Panc1 (cell line): ENCODE results near the gene CLMN. TPM values are rescaled to one million over a fixed set of nuclear protein-coding genes. Genes with fewer than 3 reads are reported as not detected.

Experiments used
- ATAC-seq: fragments of 200-7000 bp; cut with Tn5 transposase; 2 replicates; pipeline ENCODE4 v1.9.1; 2020; ENCODE audit warnings: mild to moderate bottlenecking, moderate library complexity
- BruUV-seq: library from RNA; stranded (reverse); fragments of 400-500 nt; replicated peaks from 2 replicates; lab custom pipeline; 2021; lab: Mats Ljungman, UMichigan
- CTCF ChIA-PET: fragments of 300-600 bp; sonication (Branson Sonifier 250); formaldehyde crosslinking; loops from one replicate; lab custom pipeline; 2022; ENCODE audit warnings: antibody characterized with exemption; lab: Charles Lee
- POLR2A ChIA-PET: fragments of 300-600 bp; sonication (Branson Sonifier 250); formaldehyde crosslinking; loops from one replicate; lab custom pipeline; 2022; ENCODE audit warnings: antibody characterized with exemption; lab: Charles Lee
- DNase-seq: peaks from one replicate; pipeline ENCODE4 v3.0.0-alpha.2; 2010; ENCODE audit warnings: low read depth, low spot score
- H3K27ac ChIP-seq: 2 replicates; pipeline ENCODE4 v1.5.1; 2011; ENCODE audit warnings: mild to moderate bottlenecking, low read length, inconsistent platforms
- H3K27me3 ChIP-seq: fragments of 200-500 bp; sonication (Bioruptor generic); 2 replicates; pipeline ENCODE4 v1.6.0; 2014; ENCODE audit warnings: low read length, inconsistent platforms; ENCODE audit not compliant: control insufficient read depth, insufficient read depth
- H3K36me3 ChIP-seq: fragments of 200-500 bp; sonication (Bioruptor generic); 2 replicates; pipeline ENCODE4 v1.5.1; 2014; ENCODE audit warnings: inconsistent platforms, mild to moderate bottlenecking, low read length, moderate library complexity; ENCODE audit not compliant: control insufficient read depth, insufficient read depth
- H3K4me1 ChIP-seq: 2 replicates; pipeline ENCODE4 v1.5.1; 2011; ENCODE audit warnings: inconsistent platforms, mild to moderate bottlenecking, low read length, moderate library complexity; ENCODE audit not compliant: control insufficient read depth, insufficient read depth
- H3K4me3 ChIP-seq, 2 experiments: 2 replicates each; pipeline ENCODE4 v1.5.1; 2011 to 2012; ENCODE audit warnings: low read depth in 2 of 2, low read length in 2 of 2, mild to moderate bottlenecking in 2 of 2, inconsistent platforms in 1 of 2, moderate library complexity in 1 of 2
- H3K9me3 ChIP-seq: fragments of 200-500 bp; sonication (Bioruptor generic); 2 replicates; pipeline ENCODE4 v1.5.1; 2014; ENCODE audit warnings: low read depth, mild to moderate bottlenecking, inconsistent platforms, low read length, moderate library complexity; ENCODE audit not compliant: control insufficient read depth, insufficient read depth
- CTCF ChIP-seq: fragments of 450-650 bp; IDR thresholded peaks from 2 replicates; pipeline ENCODE4 v1.5.1; 2017; ENCODE audit warnings: mild to moderate bottlenecking
- POLR2AphosphoS5 ChIP-seq: IDR thresholded peaks from 2 replicates; pipeline ENCODE4 v1.6.1; 2012; ENCODE audit warnings: mild to moderate bottlenecking, low read depth, low read length, moderate library complexity
- REST ChIP-seq, 2 experiments: IDR thresholded peaks; 2 replicates each; pipeline ENCODE4 v1.6.1; 2011 to 2012; ENCODE audit warnings: low read depth in 2 of 2, control low read depth in 1 of 2, low read length in 1 of 2, mild to moderate bottlenecking in 1 of 2, moderate library complexity in 1 of 2; ENCODE audit not compliant: insufficient read depth in 1 of 2
- SIN3A ChIP-seq: IDR thresholded peaks from 2 replicates; pipeline ENCODE4 v1.6.1; 2012; ENCODE audit warnings: low read depth, mild to moderate bottlenecking, low read length, moderate library complexity, borderline replicate concordance; ENCODE audit not compliant: insufficient read depth
- TCF7L2 ChIP-seq: IDR thresholded peaks from 2 replicates; pipeline ENCODE4 v1.6.1; 2011; ENCODE audit warnings: mild to moderate bottlenecking, low read depth, low read length, inconsistent platforms
- in situ Hi-C: cut with HindIII; loops from 2 replicates; pipeline ENCODE4 v1.10.0; 2016; ENCODE audit warnings: low sequenced_read_pairs, low pct_unique_long_range_greater_than_20kb
- intact Hi-C: fragments of 100-400 bp; cut with micrococcal nuclease; formaldehyde crosslinking; loops from one replicate; pipeline ENCODE4 v1.10.0; 2022; ENCODE audit not compliant: unreplicated experiment
- total RNA-seq: library from RNA; stranded (reverse); gene quantifications from one replicate; pipeline ENCODE4 v1.2.1, GENCODE V29; 2021; ENCODE audit not compliant: unreplicated experiment

The CLMN gene
- total RNA-seq, 1 experiment from 2014 or later: 34.9 TPM

- BruUV-seq: no TSS peak
- Histone ChIP-seq H3K36me3 (no peaks in the 10 kb centered on the region), H3K9me3 (no peaks in the 10 kb centered on the region), H3K4me3 (no peak overlapping the region), H3K27me3 (no peaks in the 10 kb centered on the region), H3K27ac (peak overlapping the region; percentile 54), H3K4me1 (peaks cover 31% of the 10 kb centered on the region)
- ChIA-PET CTCF (no interaction called here), POLR2A (no interaction called here)
- TF ChIP-seq TCF7L2: no peak
- no peak for TF ChIP-seq REST (IDR thresholded peaks at IDR 0.05; ENCODE audit: insufficient read depth in 1 of 2, low read depth in 2 of 2, low read length in 1 of 2)
- no peak for TF ChIP-seq CTCF
- TF ChIP-seq POLR2AphosphoS5: no peak
- TF ChIP-seq SIN3A: no peak
- DNase-seq (no peak), ATAC-seq (no peak)
- in situ Hi-C loops: no loop called here
- intact Hi-C loops: no loop called here
These were observed 6.0 kb downstream of the CLMN start for GRCh38 chr14:95313707-95314106.

GRCh38 chr14:95313190-95313589 lies 6.5 kb downstream of the CLMN start:
- in situ Hi-C loops: no loop called here
- H3K27me3 ChIP-seq: no peaks in the 10 kb centered on the region
- TF ChIP-seq REST (IDR thresholded peaks at IDR 0.05; ENCODE audit: insufficient read depth in 1 of 2, low read depth in 2 of 2, low read length in 1 of 2) (no peak), SIN3A (no peak), TCF7L2 (no peak), CTCF (no peak), POLR2AphosphoS5 (no peak)
- DNase-seq (no peak), ATAC-seq (no peak)
- no TSS peak for BruUV-seq
- no peak overlapping the region for H3K4me3 ChIP-seq
- CTCF ChIA-PET: no interaction called here
- H3K9me3 ChIP-seq: no peaks in the 10 kb centered on the region
- no peak overlapping the region; the same call in 1 of the 2 replicates for H3K27ac ChIP-seq
- no peaks in the 10 kb centered on the region for H3K36me3 ChIP-seq
- POLR2A ChIA-PET: no interaction called here
- peaks cover 31% of the 10 kb centered on the region for H3K4me1 ChIP-seq
- intact Hi-C loops: no loop called here
